HK-2 (cell line): ENCODE results near the gene SMIM45.

ENCODE experiments used
- DNase-seq: peaks from one replicate; pipeline ENCODE4 v3.0.0-alpha.2; 2018; ENCODE audit not compliant: unreplicated experiment

Gene SMIM45

GRCh38 chr22:41969110-41969646, 17.2 kb downstream of the SMIM45 start, which contains the start of gene SEPTIN3:
Gene SEPTIN3, plus strand, starts transcription at chr22:41969443. Its CDS starts 2,050 bp downstream, at chr22:41971493.
- DNase-seq, result no peak

- no peak for DNase-seq
Measured at GRCh38 chr22:41970601-41971000, 18.7 kb downstream of the SMIM45 start.

GRCh38 chr22:41971431-41971830, 19.5 kb downstream of the SMIM45 start:
- DNase-seq, result no peak

GRCh38 chr22:41974691-41975290, 22.8 kb downstream of the SMIM45 start:
- DNase-seq, result no peak

- no peak for DNase-seq
Measured at GRCh38 chr22:41975299-41976069, 23.5 kb downstream of the SMIM45 start.

- no peak for DNase-seq
Measured at GRCh38 chr22:41976070-41976901, 24.3 kb downstream of the SMIM45 start.

- DNase-seq, result no peak
Measured at GRCh38 chr22:41976961-41977566, 25.1 kb downstream of the SMIM45 start.

- DNase-seq, result no peak
Measured at GRCh38 chr22:41978732-41979131, 26.8 kb downstream of the SMIM45 start.

- no peak for DNase-seq
Measured at GRCh38 chr22:41979423-41980250, 27.7 kb downstream of the SMIM45 start.

GRCh38 chr22:41982865-41983264, 30.9 kb downstream of the SMIM45 start:
- DNase-seq, result no peak

- DNase-seq, result no peak
Measured at GRCh38 chr22:41983513-41984405, 31.8 kb downstream of the SMIM45 start.

GRCh38 chr22:41987276-41987675, 35.3 kb downstream of the SMIM45 start:
- no peak for DNase-seq

GRCh38 chr22:41989246-41989645, 37.3 kb downstream of the SMIM45 start:
- no peak for DNase-seq

- no peak for DNase-seq
Measured at GRCh38 chr22:41991111-41991510, 39.2 kb downstream of the SMIM45 start.

GRCh38 chr22:41992496-41992895, 40.5 kb downstream of the SMIM45 start:
- DNase-seq, result no peak

- DNase-seq, result no peak
Measured at GRCh38 chr22:41995211-41995610, 43.3 kb downstream of the SMIM45 start.

GRCh38 chr22:41996826-41997225, 44.9 kb downstream of the SMIM45 start:
- no peak for DNase-seq

- DNase-seq, result peak; percentile 85
Measured at GRCh38 chr22:41998361-41999261, 46.7 kb downstream of the SMIM45 start, which contains the start of gene WBP2NL. Gene WBP2NL, plus strand, starts transcription at chr22:41998788. Its CDS starts 31 bp downstream, at chr22:41998819.

GRCh38 chr22:42000466-42000865, 48.5 kb downstream of the SMIM45 start:
- DNase-seq, result no peak
